HCT116 (cell line): Measurements from ENCODE around the gene GMPR2.

Experiments
- ATF3 ChIP-seq: IDR thresholded peaks from 2 replicates; pipeline ENCODE4 v1.6.1; 2012
- CEBPB ChIP-seq: IDR thresholded peaks from 2 replicates; pipeline ENCODE4 v1.6.1; 2012; ENCODE audit warnings: low read depth
- CTCF ChIP-seq, 3 experiments: fragments of 200-600 bp in 1 of 3; sonication (generic) in 1 of 3; IDR thresholded peaks in 2 of 3; conservative IDR thresholded peaks in 1 of 3; 2 replicates each; pipeline ENCODE4 v1.5.1; 2012 to 2017; ENCODE audit warnings: low read depth in 2 of 3, low read length in 2 of 3, antibody characterized with exemption in 1 of 3, borderline replicate concordance in 1 of 3, control low read depth in 1 of 3, mild to moderate bottlenecking in 1 of 3, mixed read lengths in 1 of 3, mixed run types in 1 of 3, moderate library complexity in 1 of 3; ENCODE audit not compliant: insufficient read depth in 1 of 3
- EZH2phosphoT487 ChIP-seq: fragments of 200-600 bp; IDR thresholded peaks from 2 replicates; pipeline ENCODE4 v1.6.1; 2018; ENCODE audit warnings: antibody characterized with exemption, borderline replicate concordance
- FOSL1 ChIP-seq: IDR thresholded peaks from 2 replicates; pipeline ENCODE4 v1.6.1; 2012; ENCODE audit warnings: low read depth
- JUND ChIP-seq: IDR thresholded peaks from 2 replicates; pipeline ENCODE4 v1.6.1; 2012
- POLR2A ChIP-seq: IDR thresholded peaks from 2 replicates; pipeline ENCODE4 v1.7.0; 2011; ENCODE audit warnings: borderline replicate concordance; ENCODE audit not compliant: insufficient read depth, insufficient read length; ENCODE audit errors: extremely low read depth
- REST ChIP-seq: IDR thresholded peaks from 2 replicates; pipeline ENCODE4 v1.6.1; 2012; ENCODE audit warnings: low read depth
- SRF ChIP-seq: IDR thresholded peaks from 2 replicates; pipeline ENCODE4 v1.6.1; 2012; ENCODE audit warnings: low read depth
- ZNF274 ChIP-seq: fragments of 200-500 bp; sonication (Bioruptor generic); IDR thresholded peaks from 2 replicates; pipeline ENCODE4 v1.6.1; 2014; ENCODE audit warnings: mild to moderate bottlenecking, low read depth, low read length, inconsistent platforms

GRCh38 chr14:24247422-24247821 lies 14.7 kb downstream of the GMPR2 start:
- TF ChIP-seq CTCF (IDR thresholded peaks at IDR 0.05 in 2 of 3, conservative IDR thresholded peaks at IDR 0.05 in 1 of 3; ENCODE audit: borderline replicate concordance in 1 of 3, insufficient read depth in 1 of 3, low read depth in 2 of 3, low read length in 2 of 3) = no peak
- TF ChIP-seq EZH2phosphoT487 = no peak
- no peak for TF ChIP-seq SRF
- no peak for TF ChIP-seq FOSL1
- no peak for TF ChIP-seq CEBPB
- TF ChIP-seq REST = no peak
- TF ChIP-seq JUND = no peak
- no peak for TF ChIP-seq ATF3
- no peak for TF ChIP-seq ZNF274
- no peak for TF ChIP-seq POLR2A
